Neural progenitor cell (in vitro differentiated cells): ENCODE results near the gene PPP4R3C. TPM values are rescaled to one million over a fixed set of nuclear protein-coding genes. Genes with fewer than 3 reads are reported as not detected.

Experiments
- DNase-seq: peaks from one replicate; pipeline ENCODE4 v3.0.0-alpha.2; 2016; ENCODE audit warnings: low spot score
- H2AFZ ChIP-seq: fragments of 200-600 bp; sonication (generic); replicated peaks from 2 replicates; pipeline ENCODE4 v1.6.1; 2016; ENCODE audit warnings: antibody characterized with exemption
- H3F3A ChIP-seq: fragments of 200-600 bp; sonication (generic); 2 replicates; pipeline ENCODE4 v1.6.1; 2016; ENCODE audit warnings: antibody characterized with exemption, low read depth
- H3K27ac ChIP-seq: fragments of 200-600 bp; sonication (generic); 2 replicates; pipeline ENCODE4 v1.5.1; 2016; ENCODE audit warnings: mild to moderate bottlenecking
- H3K27me3 ChIP-seq: fragments of 200-600 bp; sonication (generic); 2 replicates; pipeline ENCODE4 v1.6.1; 2016; ENCODE audit warnings: mild to moderate bottlenecking, moderate library complexity
- H3K36me3 ChIP-seq: fragments of 200-600 bp; sonication (generic); 2 replicates; pipeline ENCODE4 v1.5.1; 2016
- H3K4me1 ChIP-seq: fragments of 200-600 bp; sonication (generic); 2 replicates; pipeline ENCODE4 v1.6.1; 2016; ENCODE audit warnings: mixed run types
- H3K4me2 ChIP-seq: fragments of 200-600 bp; sonication (generic); 2 replicates; pipeline ENCODE4 v1.6.1; 2016
- H3K4me3 ChIP-seq: fragments of 200-600 bp; sonication (generic); 2 replicates; pipeline ENCODE4 v1.5.1; 2016
- H3K79me2 ChIP-seq: fragments of 200-600 bp; sonication (generic); 2 replicates; pipeline ENCODE4 v1.6.1; 2016; ENCODE audit warnings: low read depth
- H3K9ac ChIP-seq: fragments of 200-600 bp; sonication (generic); 2 replicates; pipeline ENCODE4 v1.6.1; 2016
- H3K9me3 ChIP-seq: fragments of 200-600 bp; sonication (generic); 2 replicates; pipeline ENCODE4 v1.5.1; 2016; ENCODE audit warnings: low read depth
- H4K20me1 ChIP-seq: fragments of 200-600 bp; sonication (generic); 2 replicates; pipeline ENCODE4 v1.6.1; 2016; ENCODE audit warnings: low read depth
- H3K27ac Mint-ChIP-seq: 3 replicates; pipeline ENCODE4 v1.8.0; 2021; ENCODE audit warnings: mixed read lengths
- H3K27me3 Mint-ChIP-seq: 2 replicates; pipeline ENCODE4 v1.8.0; 2022; ENCODE audit warnings: low read depth, mild to moderate bottlenecking, inconsistent platforms, moderate library complexity, mixed read lengths; ENCODE audit not compliant: insufficient read depth
- H3K36me3 Mint-ChIP-seq: 3 replicates; pipeline ENCODE4 v1.8.0; 2021; ENCODE audit warnings: mixed read lengths
- H3K4me1 Mint-ChIP-seq: 3 replicates; pipeline ENCODE4 v1.8.0; 2021; ENCODE audit warnings: mixed read lengths
- H3K4me3 Mint-ChIP-seq: 3 replicates; pipeline ENCODE4 v1.8.0; 2021; ENCODE audit warnings: mild to moderate bottlenecking, moderate library complexity, mixed read lengths
- H3K9me3 Mint-ChIP-seq: 3 replicates; pipeline ENCODE4 v1.8.0; 2020; ENCODE audit warnings: mixed read lengths
- CTCF ChIP-seq: fragments of 200-600 bp; sonication (generic); IDR thresholded peaks from 2 replicates; pipeline ENCODE4 v1.5.1; 2017; ENCODE audit warnings: antibody characterized with exemption, mild to moderate bottlenecking
- EZH2 ChIP-seq: fragments of 200-600 bp; sonication (generic); IDR thresholded peaks from 2 replicates; pipeline ENCODE4 v1.6.1; 2017; ENCODE audit warnings: antibody characterized with exemption, mild to moderate bottlenecking, moderate library complexity
- EZH2phosphoT487 ChIP-seq: fragments of 200-600 bp; sonication (generic); IDR thresholded peaks from 2 replicates; pipeline ENCODE4 v1.6.1; 2017; ENCODE audit warnings: antibody characterized with exemption
- total RNA-seq: library from RNA; depleted of rRNA; stranded (reverse); fragments of >200 nt; gene quantifications from 2 replicates; pipeline ENCODE4 v1.2.3, GENCODE V29; 2015; ENCODE audit warnings: low replicate concordance

The PPP4R3C gene
- total RNA-seq = not detected in 2 replicates

GRCh38 chrX:27463187-27463586 lies at the start of gene PPP4R3C:
PPP4R3C (minus strand) TSS chrX:27463341; CDS start chrX:27463296, 45 bp downstream.
- no peak within 1 kb of the TSS for H3K4me3 Mint-ChIP-seq

GRCh38 chrX:27491397-27491796 lies 28.3 kb upstream of the PPP4R3C start:
- peaks cover 2% of the 10 kb centered on the region for H3K9me3 Mint-ChIP-seq
- H3K79me2 ChIP-seq = no peaks in the 10 kb centered on the region

More at GRCh38 chrX:27463187-27463586, at the start of gene PPP4R3C:
- no peaks in the 10 kb centered on the region for H4K20me1 ChIP-seq
- H3K9me3 ChIP-seq = no peaks in the 10 kb centered on the region
- H3K36me3 ChIP-seq = no peaks in the 10 kb centered on the region
- no peak for DNase-seq
- H3K4me1 Mint-ChIP-seq = no peaks in the 10 kb centered on the region
- no peak within 1 kb of the TSS for H2AFZ ChIP-seq
- H3K4me1 ChIP-seq = no peaks in the 10 kb centered on the region
- no peaks in the 10 kb centered on the region for H3F3A ChIP-seq
- no peak within 1 kb of the TSS for H3K9ac ChIP-seq
- H3K79me2 ChIP-seq = no peaks in the 10 kb centered on the region
- H3K27ac ChIP-seq = no peak within 1 kb of the TSS
- H3K36me3 Mint-ChIP-seq = no peaks in the 10 kb centered on the region
- H3K4me2 ChIP-seq = no peak within 1 kb of the TSS
- H3K27ac Mint-ChIP-seq = no peak within 1 kb of the TSS
- TF ChIP-seq CTCF (no peak), EZH2phosphoT487 (no peak), EZH2 (no peak)
- H3K9me3 Mint-ChIP-seq = peaks cover 4% of the 10 kb centered on the region
- H3K27me3 ChIP-seq = no peaks in the 10 kb centered on the region
- H3K27me3 Mint-ChIP-seq = no peaks in the 10 kb centered on the region
- H3K4me3 ChIP-seq = no peak within 1 kb of the TSS

GRCh38 chrX:27466051-27466450 lies 2.9 kb upstream of the PPP4R3C start:
- no peaks in the 10 kb centered on the region for H3K36me3 ChIP-seq
- no peaks in the 10 kb centered on the region for H4K20me1 ChIP-seq
- no peak overlapping the region for H3K4me3 ChIP-seq
- H3F3A ChIP-seq = no peaks in the 10 kb centered on the region
- Mint-ChIP-seq H3K4me1 (no peaks in the 10 kb centered on the region), H3K9me3 (no peaks in the 10 kb centered on the region), H3K36me3 (no peaks in the 10 kb centered on the region), H3K27ac (no peak overlapping the region), H3K27me3 (no peaks in the 10 kb centered on the region), H3K4me3 (no peak overlapping the region)
- TF ChIP-seq EZH2phosphoT487 = no peak
- TF ChIP-seq EZH2 = no peak
- TF ChIP-seq CTCF = no peak
- H3K79me2 ChIP-seq = no peaks in the 10 kb centered on the region
- no peak overlapping the region for H2AFZ ChIP-seq
- H3K4me2 ChIP-seq = no peak overlapping the region
- no peak for DNase-seq
- no peaks in the 10 kb centered on the region for H3K9me3 ChIP-seq
- no peak overlapping the region for H3K27ac ChIP-seq
- no peaks in the 10 kb centered on the region for H3K4me1 ChIP-seq
- H3K9ac ChIP-seq = no peak overlapping the region
- H3K27me3 ChIP-seq = no peaks in the 10 kb centered on the region

More at GRCh38 chrX:27491397-27491796, 28.3 kb upstream of the PPP4R3C start:
- H3K4me1 ChIP-seq = no peaks in the 10 kb centered on the region
- Mint-ChIP-seq H3K36me3 (no peaks in the 10 kb centered on the region), H3K4me3 (no peak overlapping the region), H3K27me3 (peaks cover 3% of the 10 kb centered on the region), H3K27ac (no peak overlapping the region), H3K4me1 (no peaks in the 10 kb centered on the region)
- H3K4me3 ChIP-seq = no peak overlapping the region
- no peak overlapping the region for H2AFZ ChIP-seq
- no peaks in the 10 kb centered on the region for H3K27me3 ChIP-seq
- H3K36me3 ChIP-seq = no peaks in the 10 kb centered on the region
- H3K9me3 ChIP-seq = no peaks in the 10 kb centered on the region
- no peaks in the 10 kb centered on the region for H3F3A ChIP-seq
- DNase-seq = no peak
- no peak overlapping the region for H3K4me2 ChIP-seq
- H3K9ac ChIP-seq = no peak overlapping the region
- H4K20me1 ChIP-seq = no peaks in the 10 kb centered on the region
- TF ChIP-seq EZH2phosphoT487 = no peak
- no peak for TF ChIP-seq EZH2
- no peak for TF ChIP-seq CTCF
- no peak overlapping the region for H3K27ac ChIP-seq
